LNCaP clone FGC (cell line): ENCODE results near the gene ZNF521.

ENCODE experiments used
- DNase-seq: peaks from one replicate; pipeline ENCODE4 v3.0.0-alpha.2; 2011; ENCODE audit warnings: low read depth
- H3K4me3 ChIP-seq: 2 replicates; pipeline ENCODE4 v1.5.1; 2011; ENCODE audit warnings: mild to moderate bottlenecking, low read depth, low read length, control low read depth
- CTCF ChIP-seq: IDR thresholded peaks from 2 replicates; pipeline ENCODE4 v1.5.1; 2012; ENCODE audit warnings: mild to moderate bottlenecking; ENCODE audit not compliant: control insufficient read depth, insufficient read depth; ENCODE audit errors: extremely low read depth

ZNF521 gene

DNA sequence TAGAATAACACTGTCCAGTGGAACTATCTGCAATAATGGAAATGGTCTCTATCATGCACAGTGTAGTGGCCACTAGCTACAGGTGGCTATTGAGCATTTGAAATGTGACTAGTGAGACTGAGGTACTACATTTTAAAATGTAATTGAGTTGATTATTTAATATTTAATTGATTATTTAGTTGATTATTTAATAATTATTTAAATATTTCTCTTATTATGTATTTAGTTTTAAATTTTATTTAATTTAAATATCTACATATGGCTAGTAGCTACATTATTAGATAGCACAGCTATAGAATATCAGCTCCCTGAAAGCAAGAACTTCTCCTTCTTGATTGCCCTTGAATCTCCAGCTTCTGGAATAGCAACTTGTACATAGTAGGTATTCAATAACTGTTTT is 12.8 kb upstream of the ZNF521 start:
- no peak for TF ChIP-seq CTCF
- no peak overlapping the region for H3K4me3 ChIP-seq
- no peak for DNase-seq

DNA sequence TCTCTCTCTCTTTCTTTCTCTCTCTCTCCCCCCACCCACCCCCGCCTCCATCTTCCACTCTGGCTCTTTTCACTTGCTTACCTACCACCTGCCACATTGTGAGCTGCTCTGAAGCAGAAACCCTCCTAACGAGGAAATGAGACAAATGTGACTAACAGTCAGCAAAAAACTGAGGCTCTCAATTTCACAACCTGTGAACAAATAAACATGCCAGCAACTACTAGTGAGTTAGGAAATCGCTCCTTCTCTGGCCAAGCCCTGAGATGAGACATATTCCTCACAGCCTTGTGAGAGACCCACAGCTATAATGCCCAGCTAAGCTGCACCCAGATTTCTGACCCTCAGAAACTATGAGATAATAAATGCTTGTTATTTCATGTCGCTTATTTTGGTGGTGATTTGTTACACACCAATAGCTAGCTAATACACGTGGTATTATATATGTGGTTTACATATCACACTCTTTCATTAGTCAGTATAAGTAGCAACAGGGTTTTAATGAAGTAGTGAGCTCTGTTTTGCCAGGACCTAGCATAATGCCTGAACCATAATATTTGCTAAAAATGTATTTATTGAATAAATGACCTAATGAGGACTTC is 8.4 kb upstream of the ZNF521 start:
- no peak for DNase-seq
- H3K4me3 ChIP-seq: no peak overlapping the region
- TF ChIP-seq CTCF: no peak

DNA sequence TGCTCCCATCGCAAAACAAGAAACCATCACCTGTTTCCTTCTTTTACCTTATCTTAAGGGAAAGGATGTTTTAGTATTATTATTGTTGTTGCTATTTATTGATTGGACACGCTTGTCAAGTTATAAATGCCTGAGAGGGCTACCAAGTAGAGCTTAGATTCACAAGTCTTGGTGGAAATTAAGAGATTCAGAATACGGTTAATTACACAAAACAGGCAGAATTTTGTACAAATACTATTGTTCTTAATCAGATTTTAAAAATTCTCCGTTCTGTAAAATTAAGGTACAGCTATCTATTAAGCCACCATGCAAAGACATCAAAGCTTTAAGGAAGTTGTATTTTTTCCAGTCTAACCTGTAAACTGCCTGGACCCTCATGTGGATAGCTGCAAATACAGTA is 1.1 kb upstream of the ZNF521 start:
- TF ChIP-seq CTCF: no peak
- no peak for DNase-seq
- no peak overlapping the region for H3K4me3 ChIP-seq

GRCh38 chr18:25352629-25353005 is 651 bp upstream of the ZNF521 start:
- no peak for TF ChIP-seq CTCF
- no peak overlapping the region for H3K4me3 ChIP-seq
- no peak for DNase-seq

GRCh38 chr18:25351280-25351775 is 638 bp downstream of the ZNF521 start:
- H3K4me3 ChIP-seq: peak overlapping the region; percentile 48
- DNase-seq: no peak
- no peak for TF ChIP-seq CTCF

DNA sequence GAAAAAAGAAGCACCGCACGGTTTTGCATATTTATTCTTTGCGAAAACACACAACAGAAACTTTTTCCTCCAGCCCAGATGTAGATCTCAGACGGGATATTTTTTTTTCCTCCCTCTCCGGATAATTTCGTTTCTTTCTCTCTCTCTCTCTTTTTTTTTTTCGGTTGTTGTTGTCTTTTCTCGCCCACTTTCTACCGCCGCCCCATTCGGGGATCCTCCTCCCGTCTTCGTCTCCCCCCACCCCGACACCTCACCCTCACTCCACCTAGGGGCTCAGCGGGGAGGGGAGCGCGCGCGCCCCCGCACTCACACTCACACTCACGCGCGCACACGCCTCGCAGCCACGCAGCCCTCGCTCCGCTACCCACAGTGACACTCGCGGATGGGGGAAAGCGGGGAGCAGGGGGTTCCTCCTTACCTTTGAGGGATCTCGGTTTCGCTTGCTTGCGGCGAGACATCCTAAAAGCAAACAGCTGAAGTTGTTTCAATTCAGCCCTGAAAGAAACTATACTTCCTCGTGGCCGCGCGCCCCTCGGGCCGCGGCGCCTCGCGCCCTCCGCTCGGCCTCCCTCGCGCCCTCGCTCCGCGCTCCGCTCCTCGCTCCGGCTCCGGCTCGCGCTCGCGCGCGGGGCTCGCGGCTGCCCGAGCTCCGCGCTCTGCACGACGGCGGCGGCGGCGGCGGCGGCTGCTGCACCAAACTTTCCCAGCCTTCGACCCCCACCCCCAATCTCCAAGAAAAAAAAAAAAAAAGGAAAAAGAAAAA is 1.3 kb downstream of the ZNF521 start:
- TF ChIP-seq CTCF: no peak
- peak overlapping the region; percentile 23 for H3K4me3 ChIP-seq
- DNase-seq: no peak
